GM18909 (cell line): ENCODE measurements around the gene NTF3.

ENCODE experiments used
- ATAC-seq: cut with Tn5 transposase; IDR thresholded peaks from one replicate; pipeline ENCODE4 v1.9.1; 2021; ENCODE audit warnings: mild to moderate bottlenecking; ENCODE audit not compliant: unreplicated experiment, poor library complexity

Gene NTF3

DNA sequence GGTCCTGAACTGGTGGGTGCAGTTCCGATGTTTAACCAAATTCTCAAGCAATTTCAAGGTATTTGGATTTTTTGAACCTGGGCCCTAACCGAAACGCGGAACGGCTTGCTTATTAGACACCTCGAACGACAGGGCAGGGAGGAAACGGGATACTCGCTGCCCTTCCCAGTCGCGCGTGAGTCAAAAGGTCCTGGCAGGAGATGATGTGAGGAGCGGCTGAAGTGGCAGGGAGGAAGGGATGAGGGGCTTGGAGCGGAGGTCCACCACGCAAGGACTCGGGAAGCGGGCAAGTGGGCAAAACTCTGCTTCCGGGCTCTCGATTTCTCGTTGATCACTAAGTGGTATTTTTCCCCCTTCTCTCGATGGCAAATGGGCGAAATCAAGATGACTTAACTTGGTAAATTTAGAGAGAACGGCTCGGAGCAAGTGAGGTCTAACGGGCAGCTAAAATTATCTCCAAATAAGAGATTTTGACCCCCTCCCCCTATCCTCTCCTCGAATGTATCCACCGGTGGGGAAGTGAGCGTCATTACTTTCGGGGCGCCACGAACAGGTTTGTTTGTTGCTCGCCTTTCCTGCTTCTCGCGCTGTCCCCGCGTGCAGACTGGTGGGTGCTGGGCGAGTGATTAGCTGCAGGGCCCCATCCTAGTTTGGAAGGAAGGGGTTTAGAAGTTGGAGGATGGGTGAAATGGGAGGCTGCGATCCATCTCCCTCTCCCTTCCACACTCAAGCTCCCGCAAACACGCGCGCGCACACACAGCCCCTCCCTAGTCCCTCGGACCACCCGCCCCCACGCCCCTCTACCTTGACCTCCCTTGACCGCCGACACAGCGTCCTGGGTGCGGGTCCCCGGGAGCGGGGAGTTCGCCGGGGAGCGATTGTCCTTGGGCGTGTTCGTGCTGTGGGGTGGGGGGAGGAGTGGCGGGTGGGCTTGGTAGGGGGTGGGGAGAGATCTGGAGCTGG lies 986 bp upstream of the NTF3 start:
- no peak for ATAC-seq

DNA sequence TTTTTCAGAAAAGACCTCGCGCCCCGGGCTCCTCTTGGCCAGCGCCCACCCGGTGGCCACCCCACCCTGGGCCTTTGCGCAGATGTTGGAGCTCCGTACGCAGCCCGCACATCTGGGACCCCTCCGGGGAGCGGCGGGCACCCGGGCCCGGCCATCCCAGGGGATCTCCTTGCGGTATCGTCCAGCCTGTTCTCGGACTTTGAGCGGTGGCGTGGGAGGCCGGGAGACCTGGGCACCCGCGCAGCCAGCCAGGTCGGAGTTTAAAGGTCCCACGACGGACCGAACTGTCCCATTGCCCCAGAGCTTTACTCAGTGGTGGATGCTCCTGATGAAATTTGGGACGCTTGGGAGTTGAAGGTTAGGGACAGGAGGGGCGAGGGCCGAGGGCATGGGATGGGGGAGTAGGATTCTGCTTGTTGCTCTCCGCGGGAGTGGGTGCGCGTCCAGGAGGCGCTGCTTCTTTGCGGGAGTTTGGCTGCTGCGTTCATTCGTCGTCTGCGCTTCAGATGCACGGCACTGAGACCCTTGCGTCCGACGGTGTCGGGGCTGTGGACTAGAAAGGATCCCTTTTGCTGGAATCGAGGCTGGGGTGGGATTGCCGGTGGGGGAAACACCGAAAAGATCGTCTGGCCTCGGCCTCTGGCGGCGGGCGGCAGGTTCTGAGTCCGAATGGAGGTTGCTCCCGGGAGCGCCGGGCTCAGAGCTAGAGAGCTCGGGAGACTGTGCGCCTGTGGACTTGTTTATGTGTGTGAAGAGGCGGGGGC lies 1.4 kb downstream of the NTF3 start:
- ATAC-seq: no peak

DNA sequence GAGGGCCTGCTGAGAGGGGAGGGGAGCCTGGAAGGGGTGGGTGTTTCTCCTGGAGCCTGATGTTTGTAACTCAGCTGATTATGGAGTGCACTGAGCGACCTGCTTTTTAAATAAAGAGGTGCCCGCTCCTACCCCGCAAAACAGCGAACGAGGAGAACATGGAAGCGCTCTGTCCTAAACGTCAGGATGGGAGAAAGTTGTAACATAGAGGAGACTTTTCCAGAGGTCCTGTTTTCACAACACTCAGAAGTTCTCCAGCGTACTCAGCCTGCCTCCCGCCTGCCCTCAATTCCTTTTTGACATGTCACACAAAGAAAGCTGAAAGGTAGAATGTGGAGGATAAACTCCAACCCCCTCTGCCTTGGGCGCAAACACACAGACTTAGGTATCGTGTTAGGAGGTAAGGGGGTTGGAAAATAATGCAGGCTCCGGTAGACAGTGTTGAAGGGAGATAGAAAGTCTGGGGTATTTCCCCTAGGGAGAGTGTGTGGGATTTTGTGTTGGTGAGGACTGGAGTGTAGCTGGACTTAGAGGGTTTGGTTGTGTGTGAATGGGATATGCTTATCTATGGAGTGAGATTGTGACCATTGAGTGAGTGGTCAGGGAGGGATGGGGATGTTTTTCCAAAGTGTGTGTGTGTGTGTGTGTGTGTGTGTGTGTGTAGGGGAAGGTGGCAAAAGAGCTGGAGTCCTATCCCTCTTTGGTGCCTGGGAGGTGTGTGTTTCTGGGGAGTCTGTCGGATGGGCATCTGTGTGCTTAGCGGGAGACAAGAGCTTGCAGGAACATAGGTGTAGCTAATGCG lies 2.1 kb downstream of the NTF3 start:
- ATAC-seq: no peak

DNA sequence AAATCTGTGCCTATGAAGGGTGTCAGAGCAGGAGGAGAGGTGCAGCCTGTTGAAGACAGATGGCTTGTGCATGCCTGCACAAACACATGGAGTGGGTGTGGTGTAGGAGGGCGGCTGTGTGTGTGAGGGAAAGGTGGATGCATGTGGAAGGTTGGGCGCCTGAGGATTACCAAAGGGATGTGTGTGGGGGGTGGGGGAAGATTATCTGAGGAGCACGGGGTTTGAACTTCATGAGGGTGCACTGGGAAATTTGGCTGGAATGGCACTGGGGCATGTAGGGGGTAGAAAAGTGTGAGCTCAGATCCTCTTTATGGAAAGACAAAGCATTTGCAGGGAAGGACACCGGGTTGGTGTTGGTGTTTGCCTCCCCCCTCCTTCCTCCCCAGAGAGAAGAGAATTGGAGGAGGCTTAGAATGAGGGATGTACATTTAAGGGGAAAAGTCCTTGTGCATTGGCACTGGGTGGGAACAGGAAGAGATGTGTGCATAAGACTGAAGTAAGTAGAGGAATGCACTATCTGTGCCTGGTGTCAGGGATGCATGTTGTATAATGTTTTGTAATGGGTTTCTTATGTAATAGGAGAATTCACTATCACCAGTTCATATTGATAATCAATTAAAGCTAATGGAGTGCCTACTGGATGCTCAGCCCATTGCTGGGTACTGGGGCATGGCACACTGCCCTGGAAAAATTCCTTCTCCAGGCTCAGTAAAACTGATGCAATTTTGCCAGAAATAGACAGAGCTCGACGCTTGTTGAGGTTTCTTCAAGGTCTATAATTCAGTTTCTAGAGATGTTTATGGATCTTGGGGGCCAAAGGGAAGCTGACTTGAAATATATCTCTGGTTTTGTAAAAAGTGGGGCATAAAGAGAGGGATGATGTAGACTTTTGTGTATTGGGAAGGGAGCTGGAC lies 3.0 kb downstream of the NTF3 start:
- ATAC-seq: no peak

DNA sequence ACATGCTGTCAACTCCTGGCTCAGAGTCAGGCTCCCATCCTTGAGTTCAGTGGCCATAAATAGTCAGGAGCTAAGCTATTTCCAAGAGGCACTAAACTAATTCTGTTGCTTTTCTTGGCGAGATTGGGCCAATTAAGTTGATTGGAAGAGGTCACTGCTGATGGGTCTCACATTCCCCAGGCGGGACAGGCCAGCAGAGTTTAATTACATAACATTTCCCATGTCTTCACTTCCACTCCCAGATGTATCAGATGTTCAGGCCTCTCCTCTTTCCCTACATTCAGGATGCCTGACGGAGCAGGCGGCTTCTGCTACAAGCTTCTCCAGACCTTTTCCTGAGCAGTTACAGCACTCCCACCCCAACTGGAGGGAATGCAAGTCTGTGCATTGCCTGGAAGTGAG lies 5.3 kb downstream of the NTF3 start:
- no peak for ATAC-seq

GRCh38 chr12:5437589-5437988 lies 5.7 kb downstream of the NTF3 start:
- no peak for ATAC-seq

GRCh38 chr12:5438671-5439200 lies 6.8 kb downstream of the NTF3 start:
- ATAC-seq: no peak

DNA sequence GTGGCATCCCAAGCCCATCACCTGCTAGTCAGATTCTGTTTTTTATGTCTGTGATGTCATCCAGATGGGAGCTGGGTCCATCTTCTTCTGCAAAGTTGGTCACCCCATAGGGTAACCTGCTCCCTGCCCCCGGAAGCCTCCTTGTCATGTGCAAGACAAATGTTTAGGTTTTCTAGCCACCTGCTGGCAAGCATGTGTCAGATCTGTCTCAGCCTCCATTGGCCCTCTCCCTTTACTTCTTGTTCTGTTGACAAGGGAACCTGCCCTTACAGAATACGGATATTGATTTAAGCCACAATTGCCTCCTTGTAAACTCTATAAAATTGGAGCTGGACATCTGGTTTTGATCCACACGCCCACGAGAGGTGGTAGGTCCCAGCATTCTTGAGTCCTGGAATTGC lies 7.5 kb downstream of the NTF3 start:
- ATAC-seq: no peak

DNA sequence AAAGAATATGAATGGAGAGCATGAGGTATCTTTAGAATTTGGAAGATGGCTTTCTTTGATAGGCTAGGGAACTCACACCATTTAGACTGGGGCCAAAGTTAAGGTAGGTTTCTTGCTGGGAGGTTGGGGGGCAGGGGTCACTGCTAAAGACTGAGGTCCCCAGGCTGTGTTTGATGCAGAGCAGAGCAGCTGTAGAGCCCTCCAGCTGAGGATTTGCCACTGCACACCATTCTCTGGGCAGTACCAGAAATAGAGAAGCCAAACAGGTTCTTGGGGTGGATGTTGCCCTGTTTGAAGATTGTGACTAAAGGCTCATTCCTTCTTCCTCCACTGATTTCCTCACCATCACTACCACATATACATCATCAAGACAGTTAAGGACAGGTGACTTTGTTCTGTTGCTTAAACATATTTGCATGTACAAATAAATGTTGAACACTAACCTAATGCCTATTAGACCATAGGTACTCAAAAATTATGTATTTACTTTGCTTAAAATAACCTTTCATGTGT lies 7.9 kb downstream of the NTF3 start:
- ATAC-seq: no peak

DNA sequence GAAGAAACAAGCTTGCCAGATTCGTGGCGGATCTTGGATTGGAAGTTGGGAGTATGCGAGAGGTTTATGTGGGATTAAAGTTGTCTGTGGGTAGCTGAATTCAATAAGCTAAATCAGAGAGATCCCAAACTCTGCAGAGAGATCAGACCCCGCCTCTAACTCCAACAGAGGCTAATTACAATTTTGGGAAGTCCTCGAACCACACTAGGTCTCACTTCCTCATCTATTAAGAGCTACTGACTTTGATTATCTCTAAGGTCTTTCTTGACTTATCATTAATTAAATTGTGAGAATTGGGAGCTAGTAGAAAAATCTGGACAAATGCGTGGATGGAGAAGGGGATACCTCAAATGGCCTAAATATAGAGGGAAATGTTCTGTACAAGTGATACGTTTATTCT lies 9.1 kb downstream of the NTF3 start:
- no peak for ATAC-seq

GRCh38 chr12:5441497-5442236 lies 9.8 kb downstream of the NTF3 start:
- no peak for ATAC-seq

- no peak for ATAC-seq
These were observed 10.5 kb downstream of the NTF3 start for GRCh38 chr12:5442251-5443006.

- ATAC-seq: no peak
These were observed 12.6 kb downstream of the NTF3 start for GRCh38 chr12:5444520-5444919.

GRCh38 chr12:5447320-5447719 lies 15.4 kb downstream of the NTF3 start:
- ATAC-seq: no peak

- no peak for ATAC-seq
These were observed 19.3 kb downstream of the NTF3 start for GRCh38 chr12:5451251-5451650.

DNA sequence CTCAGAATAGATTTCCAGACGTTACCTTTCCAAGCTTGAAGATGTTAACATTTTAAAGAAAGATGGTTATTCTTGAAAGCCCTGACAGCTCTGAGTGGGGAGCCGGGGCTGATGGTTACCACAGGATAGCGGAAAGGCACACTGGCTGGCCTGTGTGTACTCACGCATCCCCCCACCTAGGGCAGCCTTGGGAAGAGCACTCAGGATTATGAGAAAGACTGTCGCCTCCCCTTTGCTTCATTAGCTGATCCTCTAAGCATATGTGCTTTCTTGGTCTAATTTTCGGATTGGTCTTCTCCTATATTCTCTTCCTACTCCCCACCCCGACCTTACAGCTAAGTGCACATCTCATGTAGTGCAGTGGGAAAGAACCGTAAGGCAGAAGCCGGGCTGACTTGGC lies 20.7 kb downstream of the NTF3 start:
- no peak for ATAC-seq

DNA sequence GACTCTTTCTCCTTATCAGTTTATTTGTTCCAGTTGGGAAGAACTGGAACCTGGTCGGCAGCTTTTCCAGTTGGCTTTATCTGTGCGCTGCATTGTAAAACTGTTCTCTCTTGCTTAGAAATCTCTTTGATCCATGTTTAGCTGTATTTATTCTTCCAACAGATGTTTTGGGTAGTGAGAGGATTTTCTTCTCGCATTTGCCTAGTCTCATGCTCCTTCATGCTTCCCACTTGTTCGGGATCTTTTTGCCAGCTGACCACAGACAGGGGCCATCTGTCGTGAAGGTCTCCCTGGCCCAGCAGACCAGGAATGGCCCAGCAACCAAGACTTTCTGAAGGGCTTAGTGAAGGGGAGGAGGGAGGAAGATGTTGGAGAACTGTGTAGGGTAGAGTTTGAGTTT lies 21.6 kb downstream of the NTF3 start:
- ATAC-seq: no peak

- ATAC-seq: no peak
These were observed 23.1 kb downstream of the NTF3 start for GRCh38 chr12:5455045-5455444.
